GM12801 (cell line): ENCODE results near the gene SLC9A9.

Experiments used
- TF ChIP-seq, protein P1 (sequence below): IDR thresholded peaks from one replicate; pipeline ENCODE4 v1.5.1; 2011; ENCODE audit warnings: control low read depth; ENCODE audit not compliant: insufficient read length; ENCODE audit errors: extremely low read depth

The SLC9A9 gene

DNA sequence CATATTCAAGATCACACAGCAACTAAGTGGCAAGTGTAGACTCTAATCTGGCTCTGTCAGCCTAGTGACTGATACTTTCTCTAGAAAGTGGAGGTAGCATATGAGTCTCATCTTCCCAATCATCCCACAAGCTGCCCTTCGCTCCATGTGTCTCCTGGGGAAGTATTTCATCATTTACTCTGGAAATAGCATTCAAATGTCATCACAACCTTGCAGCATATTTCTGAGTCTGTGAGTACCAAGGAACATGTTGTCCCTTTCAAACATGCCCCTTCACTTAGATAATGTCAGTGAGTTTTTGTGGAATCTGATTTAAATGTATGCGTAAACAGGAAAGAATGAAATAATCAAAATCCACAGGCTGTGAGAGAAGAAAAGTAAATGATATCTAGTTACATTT lies 322.9 kb downstream of the SLC9A9 start:
- TF ChIP-seq, protein P1, sequence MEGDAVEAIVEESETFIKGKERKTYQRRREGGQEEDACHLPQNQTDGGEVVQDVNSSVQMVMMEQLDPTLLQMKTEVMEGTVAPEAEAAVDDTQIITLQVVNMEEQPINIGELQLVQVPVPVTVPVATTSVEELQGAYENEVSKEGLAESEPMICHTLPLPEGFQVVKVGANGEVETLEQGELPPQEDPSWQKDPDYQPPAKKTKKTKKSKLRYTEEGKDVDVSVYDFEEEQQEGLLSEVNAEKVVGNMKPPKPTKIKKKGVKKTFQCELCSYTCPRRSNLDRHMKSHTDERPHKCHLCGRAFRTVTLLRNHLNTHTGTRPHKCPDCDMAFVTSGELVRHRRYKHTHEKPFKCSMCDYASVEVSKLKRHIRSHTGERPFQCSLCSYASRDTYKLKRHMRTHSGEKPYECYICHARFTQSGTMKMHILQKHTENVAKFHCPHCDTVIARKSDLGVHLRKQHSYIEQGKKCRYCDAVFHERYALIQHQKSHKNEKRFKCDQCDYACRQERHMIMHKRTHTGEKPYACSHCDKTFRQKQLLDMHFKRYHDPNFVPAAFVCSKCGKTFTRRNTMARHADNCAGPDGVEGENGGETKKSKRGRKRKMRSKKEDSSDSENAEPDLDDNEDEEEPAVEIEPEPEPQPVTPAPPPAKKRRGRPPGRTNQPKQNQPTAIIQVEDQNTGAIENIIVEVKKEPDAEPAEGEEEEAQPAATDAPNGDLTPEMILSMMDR: no peak

DNA sequence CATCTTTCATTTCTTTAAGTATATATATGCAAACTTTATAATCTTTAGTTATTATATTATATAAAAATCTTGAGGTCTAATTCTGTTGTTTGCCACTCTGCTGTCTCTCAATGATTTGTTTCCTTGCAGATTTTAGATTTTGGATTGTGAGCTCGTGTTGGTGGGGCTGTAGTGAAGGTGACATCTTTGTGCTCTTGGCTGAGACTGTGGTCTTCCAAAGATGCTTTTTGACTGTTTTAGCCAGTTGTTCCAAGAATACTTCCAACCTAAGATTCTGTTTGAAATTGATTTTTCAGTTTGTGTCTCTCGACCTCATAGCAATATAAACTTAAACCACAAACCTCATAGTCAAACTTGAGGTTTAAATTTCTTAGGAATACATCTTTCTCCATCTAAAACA lies 326.5 kb downstream of the SLC9A9 start:
- TF ChIP-seq, protein P1: no peak

DNA sequence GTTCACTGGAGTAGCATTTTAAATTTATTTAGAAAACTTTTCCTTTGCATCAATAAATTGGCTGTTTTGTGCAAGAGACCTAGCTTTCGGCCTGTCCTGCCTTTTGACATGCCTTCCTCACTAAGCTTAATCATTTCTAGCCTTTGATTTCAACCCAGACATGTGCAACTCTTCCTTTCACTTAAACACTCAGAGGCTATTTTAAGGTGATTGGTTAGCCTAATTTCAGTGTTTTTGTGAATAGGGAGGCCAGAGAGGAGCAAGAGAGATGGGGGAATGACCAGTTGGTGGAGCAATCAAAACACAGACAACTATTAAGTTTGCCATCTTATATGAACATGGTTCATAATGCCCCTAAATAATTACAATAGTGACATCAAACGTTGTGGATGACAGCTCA lies 333.4 kb downstream of the SLC9A9 start:
- TF ChIP-seq, protein P1: no peak

DNA sequence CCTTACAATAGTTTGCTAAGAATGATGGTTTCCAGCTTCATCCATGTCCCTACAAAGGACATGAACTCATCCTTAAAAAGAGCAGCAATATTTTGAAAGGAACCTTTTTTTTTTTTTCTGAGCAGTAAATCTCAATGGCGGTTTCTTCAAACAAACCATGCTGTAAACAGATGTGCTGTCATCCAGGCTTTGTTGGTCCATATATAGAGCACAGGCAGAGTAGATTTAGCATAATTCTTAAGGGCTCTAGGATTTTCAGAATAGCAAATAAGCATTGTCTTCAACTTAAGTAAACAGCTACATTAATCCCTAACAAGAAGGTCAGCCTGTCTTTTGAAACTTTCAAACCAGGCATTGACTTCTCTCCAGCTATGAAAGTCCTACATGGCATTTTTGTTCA lies 334.2 kb downstream of the SLC9A9 start:
- TF ChIP-seq, protein P1: no peak

DNA sequence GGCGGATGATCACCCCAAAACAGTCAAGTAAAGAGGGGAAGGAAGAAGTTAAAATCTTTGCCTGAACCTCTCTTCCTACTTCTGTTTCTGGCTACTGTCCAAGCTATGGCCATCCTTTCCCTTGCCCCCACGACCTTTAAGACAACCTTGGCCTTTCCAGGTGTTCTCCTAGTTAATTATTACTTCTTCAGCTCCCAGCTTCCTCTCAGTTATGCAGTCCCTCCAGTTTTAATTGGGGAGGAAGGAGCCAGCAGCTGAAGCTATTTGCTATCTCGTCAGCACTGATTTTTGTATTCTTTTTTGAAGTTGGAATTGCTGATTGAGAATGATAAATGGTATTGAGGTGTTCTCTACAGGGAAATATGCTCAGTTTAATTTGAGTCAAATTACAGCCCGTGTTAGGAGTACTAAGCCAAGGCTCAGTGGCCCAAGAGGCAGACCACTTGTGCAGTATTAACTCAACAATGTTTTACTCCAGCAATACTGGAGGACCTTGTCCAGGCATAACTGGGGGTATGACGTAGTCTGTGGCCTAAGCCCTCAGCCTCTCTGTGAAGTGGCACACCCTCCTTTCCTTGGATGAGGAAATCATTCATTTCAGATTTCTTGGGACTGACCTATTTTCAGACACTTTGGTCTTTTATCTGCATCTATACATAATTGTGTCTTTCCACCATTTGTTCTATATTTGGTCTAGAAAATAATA lies 336.9 kb downstream of the SLC9A9 start:
- TF ChIP-seq, protein P1: no peak

DNA sequence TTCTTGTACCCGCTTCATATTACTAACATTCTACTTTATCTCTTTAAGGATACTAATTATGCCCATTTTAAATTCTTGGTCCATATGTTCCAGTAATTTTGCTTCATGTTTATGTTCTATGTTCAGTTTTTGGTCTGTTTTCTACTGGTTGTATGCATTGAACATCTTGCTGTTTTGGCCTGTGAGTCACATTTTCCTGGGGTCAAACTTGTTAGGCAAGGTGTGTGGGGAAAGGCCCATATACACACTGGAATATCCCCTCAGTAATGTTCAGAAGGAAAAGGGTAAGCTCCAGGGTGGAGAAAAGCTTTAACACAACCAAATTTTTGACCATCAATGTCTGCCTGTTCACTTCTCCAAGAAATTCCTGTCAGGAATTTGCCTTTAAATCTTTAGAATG lies 337.7 kb downstream of the SLC9A9 start:
- TF ChIP-seq, protein P1: no peak

DNA sequence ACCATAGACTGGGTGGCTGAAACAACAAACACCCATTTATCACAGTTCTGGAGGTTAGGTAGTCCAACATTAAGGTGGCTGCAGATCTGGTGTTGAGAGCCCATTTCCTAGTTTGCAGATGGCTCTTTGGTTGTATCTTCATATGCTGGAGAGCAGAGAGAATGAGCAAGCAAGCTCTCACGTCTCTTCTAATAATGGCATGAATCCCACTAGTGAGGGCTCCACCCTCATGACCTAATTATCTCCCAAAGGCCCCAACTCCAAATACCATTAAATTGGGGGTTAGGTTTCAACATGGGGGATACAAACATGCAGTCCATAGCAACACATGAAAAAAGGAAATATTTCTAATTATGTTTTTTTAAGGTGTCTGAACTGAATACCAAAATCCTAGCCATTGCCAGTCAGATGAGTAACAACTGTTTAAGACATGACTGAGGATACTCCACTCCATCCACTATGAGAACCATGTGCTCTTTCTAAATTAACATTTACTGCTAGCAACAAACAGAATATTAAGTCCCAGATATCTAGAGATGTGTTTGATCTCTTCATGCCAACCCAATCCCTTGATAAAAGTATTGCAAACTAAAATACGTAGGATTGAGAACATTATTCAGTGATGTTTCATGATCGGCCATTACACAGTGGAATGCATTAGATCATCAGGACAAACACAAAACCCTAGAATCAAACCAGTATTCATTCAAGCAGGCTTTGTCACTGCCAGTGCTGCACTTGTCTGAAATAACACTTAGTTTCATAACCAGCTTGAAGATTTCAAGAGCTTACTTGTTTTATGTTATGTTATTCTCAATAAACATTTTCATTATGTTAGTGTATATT lies 340.3 kb downstream of the SLC9A9 start:
- TF ChIP-seq, protein P1: no peak
